ENCODE results near the gene LGR6. TPM values are rescaled to one million over a fixed set of nuclear protein-coding genes. Genes with fewer than 3 reads are reported as not detected.

LGR6 gene
- polyA plus RNA-seq, 3 donors = not detected

GRCh38 chr1:202150187-202150586 is 43.4 kb upstream of the LGR6 start:
- no peaks in the 10 kb centered on the region for H3K9me3 Mint-ChIP-seq

GRCh38 chr1:202150602-202151001 is 43.0 kb upstream of the LGR6 start:
- no peak overlapping the region for H3K9ac ChIP-seq (ENCODE audit: insufficient read depth, low read length, poor library complexity, severe bottlenecking)

More at GRCh38 chr1:202150187-202150586, 43.4 kb upstream of the LGR6 start:
- H3K36me3 Mint-ChIP-seq = peaks cover 46 to 78% of the 10 kb centered on the region in 2 donors
- H3K27ac Mint-ChIP-seq = peak overlapping the region in 1 of 7 donors; percentile 50
- no peaks in the 10 kb centered on the region for H3K9me3 ChIP-seq (replicated peaks in 1 of 2; ENCODE audit: control insufficient read depth in 1 of 2, insufficient read depth in 1 of 2, low read length in 2 of 2)
- H2AFZ ChIP-seq (ENCODE audit: insufficient read depth, low read depth, low read length, poor library complexity, severe bottlenecking) = no peak overlapping the region
- intact Hi-C loops (cut with micrococcal nuclease) = no loop called here
- no peak overlapping the region for H3K4me3 Mint-ChIP-seq
- H3K36me3 ChIP-seq (replicated peaks in 1 of 2; ENCODE audit: control insufficient read depth in 1 of 2, insufficient read depth in 2 of 2, low read length in 2 of 2) = peaks cover 43 to 78% of the 10 kb centered on the region in 2 donors
- H3K27me3 Mint-ChIP-seq (ENCODE audit: low read depth in 3 of 3) = peaks cover 0 to 7% (median 0%) of the 10 kb centered on the region in 3 donors
- no peak overlapping the region for H3K4me3 ChIP-seq (replicated peaks in 1 of 3; ENCODE audit: low read depth in 2 of 3, low read length in 3 of 3)
- no peak overlapping the region for H3K27ac ChIP-seq (ENCODE audit: low read depth in 1 of 2, low read length in 2 of 2)
- H3K9ac ChIP-seq (ENCODE audit: insufficient read depth, low read length, poor library complexity, severe bottlenecking) = no peak overlapping the region
- H3K27me3 ChIP-seq (ENCODE audit: control insufficient read depth in 2 of 2, insufficient read depth in 2 of 2, low read length in 2 of 2) = no peaks in the 10 kb centered on the region
- 100% methylated on average over 7 of the region's 9 CpGs for WGBS (ENCODE audit: insufficient coverage)
- peaks cover 15% of the 10 kb centered on the region for H3K79me2 ChIP-seq (ENCODE audit: insufficient read depth, low read length)
- peaks cover 11% of the 10 kb centered on the region for H3K4me1 Mint-ChIP-seq
- DNase-seq = no peak
- H3K4me2 ChIP-seq (replicated peaks; ENCODE audit: extremely low read depth, low read length, poor library complexity, severe bottlenecking) = no peak overlapping the region
- H4K20me1 ChIP-seq (ENCODE audit: insufficient read depth, low read length) = no peaks in the 10 kb centered on the region
- peaks cover 8 to 11% of the 10 kb centered on the region in 2 donors for H3K4me1 ChIP-seq (ENCODE audit: control insufficient read depth in 1 of 2, insufficient read depth in 2 of 2, low read length in 2 of 2)
- TF ChIP-seq, protein P1, sequence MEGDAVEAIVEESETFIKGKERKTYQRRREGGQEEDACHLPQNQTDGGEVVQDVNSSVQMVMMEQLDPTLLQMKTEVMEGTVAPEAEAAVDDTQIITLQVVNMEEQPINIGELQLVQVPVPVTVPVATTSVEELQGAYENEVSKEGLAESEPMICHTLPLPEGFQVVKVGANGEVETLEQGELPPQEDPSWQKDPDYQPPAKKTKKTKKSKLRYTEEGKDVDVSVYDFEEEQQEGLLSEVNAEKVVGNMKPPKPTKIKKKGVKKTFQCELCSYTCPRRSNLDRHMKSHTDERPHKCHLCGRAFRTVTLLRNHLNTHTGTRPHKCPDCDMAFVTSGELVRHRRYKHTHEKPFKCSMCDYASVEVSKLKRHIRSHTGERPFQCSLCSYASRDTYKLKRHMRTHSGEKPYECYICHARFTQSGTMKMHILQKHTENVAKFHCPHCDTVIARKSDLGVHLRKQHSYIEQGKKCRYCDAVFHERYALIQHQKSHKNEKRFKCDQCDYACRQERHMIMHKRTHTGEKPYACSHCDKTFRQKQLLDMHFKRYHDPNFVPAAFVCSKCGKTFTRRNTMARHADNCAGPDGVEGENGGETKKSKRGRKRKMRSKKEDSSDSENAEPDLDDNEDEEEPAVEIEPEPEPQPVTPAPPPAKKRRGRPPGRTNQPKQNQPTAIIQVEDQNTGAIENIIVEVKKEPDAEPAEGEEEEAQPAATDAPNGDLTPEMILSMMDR (IDR thresholded peaks at IDR 0.05) = no peak

More at GRCh38 chr1:202150602-202151001, 43.0 kb upstream of the LGR6 start:
- peaks cover 46 to 78% of the 10 kb centered on the region in 2 donors for H3K36me3 Mint-ChIP-seq
- H3K9me3 ChIP-seq (replicated peaks in 1 of 2; ENCODE audit: control insufficient read depth in 1 of 2, insufficient read depth in 1 of 2, low read length in 2 of 2) = no peaks in the 10 kb centered on the region
- peaks cover 8 to 11% of the 10 kb centered on the region in 2 donors for H3K4me1 ChIP-seq (ENCODE audit: control insufficient read depth in 1 of 2, insufficient read depth in 2 of 2, low read length in 2 of 2)
- H4K20me1 ChIP-seq (ENCODE audit: insufficient read depth, low read length) = no peaks in the 10 kb centered on the region
- H3K4me1 Mint-ChIP-seq = peaks cover 11% of the 10 kb centered on the region
- peaks cover 43 to 78% of the 10 kb centered on the region in 2 donors for H3K36me3 ChIP-seq (replicated peaks in 1 of 2; ENCODE audit: control insufficient read depth in 1 of 2, insufficient read depth in 2 of 2, low read length in 2 of 2)
- 48% methylated on average over 6 of the region's 8 CpGs for WGBS (ENCODE audit: insufficient coverage)
- no peak overlapping the region for H3K4me3 Mint-ChIP-seq
- TF ChIP-seq, protein P1 (IDR thresholded peaks at IDR 0.05) = no peak
- no peaks in the 10 kb centered on the region for H3K9me3 Mint-ChIP-seq
- peak overlapping the region in 1 of 7 donors; percentile 11 for H3K27ac Mint-ChIP-seq
- H3K27me3 Mint-ChIP-seq (ENCODE audit: low read depth in 3 of 3) = peaks cover 0 to 3% (median 0%) of the 10 kb centered on the region in 3 donors
- no peak overlapping the region for H3K4me3 ChIP-seq (replicated peaks in 1 of 3; ENCODE audit: low read depth in 2 of 3, low read length in 3 of 3)
- no peak for DNase-seq
- H3K4me2 ChIP-seq (replicated peaks; ENCODE audit: extremely low read depth, low read length, poor library complexity, severe bottlenecking) = no peak overlapping the region
- no peaks in the 10 kb centered on the region for H3K27me3 ChIP-seq (ENCODE audit: control insufficient read depth in 2 of 2, insufficient read depth in 2 of 2, low read length in 2 of 2)
- H3K27ac ChIP-seq (ENCODE audit: low read depth in 1 of 2, low read length in 2 of 2) = no peak overlapping the region
- intact Hi-C loops (cut with micrococcal nuclease) = no loop called here
- H2AFZ ChIP-seq (ENCODE audit: insufficient read depth, low read depth, low read length, poor library complexity, severe bottlenecking) = no peak overlapping the region
- H3K79me2 ChIP-seq (ENCODE audit: insufficient read depth, low read length) = peaks cover 15% of the 10 kb centered on the region
